Measurements from ENCODE around the gene PPP1R26.

Gene PPP1R26

DNA sequence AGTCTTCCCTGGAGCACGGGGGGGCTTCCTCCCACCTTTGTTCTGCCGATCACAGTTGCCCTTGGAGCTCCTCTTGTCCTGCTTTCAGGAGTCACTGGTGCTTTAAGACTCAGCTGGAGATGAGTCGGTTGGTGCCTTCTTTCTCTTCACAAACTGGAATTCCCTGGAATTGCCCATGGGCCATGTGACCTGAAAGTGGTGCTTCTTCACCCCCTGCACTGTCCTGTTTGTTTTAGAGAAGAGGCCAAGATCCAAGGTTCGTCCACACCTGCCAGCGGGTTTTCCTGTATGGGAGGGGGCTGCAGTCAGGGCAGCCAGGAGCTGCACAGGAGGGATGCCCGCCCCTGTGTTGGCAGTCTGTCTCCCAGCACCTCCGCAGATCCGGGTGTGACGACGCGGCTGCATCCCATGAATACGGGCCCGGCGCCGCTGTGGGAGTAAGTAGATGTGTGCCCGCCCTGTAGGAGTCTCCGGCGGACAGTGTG is 11.4 kb downstream of the PPP1R26 start:
- TF ChIP-seq, protein P1, sequence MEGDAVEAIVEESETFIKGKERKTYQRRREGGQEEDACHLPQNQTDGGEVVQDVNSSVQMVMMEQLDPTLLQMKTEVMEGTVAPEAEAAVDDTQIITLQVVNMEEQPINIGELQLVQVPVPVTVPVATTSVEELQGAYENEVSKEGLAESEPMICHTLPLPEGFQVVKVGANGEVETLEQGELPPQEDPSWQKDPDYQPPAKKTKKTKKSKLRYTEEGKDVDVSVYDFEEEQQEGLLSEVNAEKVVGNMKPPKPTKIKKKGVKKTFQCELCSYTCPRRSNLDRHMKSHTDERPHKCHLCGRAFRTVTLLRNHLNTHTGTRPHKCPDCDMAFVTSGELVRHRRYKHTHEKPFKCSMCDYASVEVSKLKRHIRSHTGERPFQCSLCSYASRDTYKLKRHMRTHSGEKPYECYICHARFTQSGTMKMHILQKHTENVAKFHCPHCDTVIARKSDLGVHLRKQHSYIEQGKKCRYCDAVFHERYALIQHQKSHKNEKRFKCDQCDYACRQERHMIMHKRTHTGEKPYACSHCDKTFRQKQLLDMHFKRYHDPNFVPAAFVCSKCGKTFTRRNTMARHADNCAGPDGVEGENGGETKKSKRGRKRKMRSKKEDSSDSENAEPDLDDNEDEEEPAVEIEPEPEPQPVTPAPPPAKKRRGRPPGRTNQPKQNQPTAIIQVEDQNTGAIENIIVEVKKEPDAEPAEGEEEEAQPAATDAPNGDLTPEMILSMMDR (IDR thresholded peaks at IDR 0.05; ENCODE audit: insufficient read depth, low read depth, low read length, missing control alignments), result no peak
- no peak overlapping the region for H3K4me3 ChIP-seq (ENCODE audit: low read depth, low read length)
- no peak for DNase-seq (ENCODE audit: low read depth)

DNA sequence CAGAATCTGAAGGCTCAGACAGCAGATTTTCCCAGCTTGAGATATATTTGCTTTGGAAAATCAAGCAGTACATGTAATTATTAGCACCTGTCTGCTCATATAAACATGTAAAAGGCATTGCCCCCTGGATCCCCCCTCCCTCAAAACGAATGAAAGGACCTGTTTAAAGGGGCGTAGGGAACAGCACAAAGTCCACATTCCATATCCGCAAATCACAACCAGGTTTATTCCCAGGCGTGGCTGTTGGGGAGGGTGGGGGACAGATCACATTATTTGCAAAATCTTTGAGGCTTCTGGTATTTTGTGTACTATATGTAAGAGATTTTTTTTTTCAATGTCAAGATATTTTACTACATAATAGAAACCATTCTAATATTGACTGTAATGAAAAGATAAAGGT is 12.2 kb downstream of the PPP1R26 start:
- TF ChIP-seq, protein P1 (IDR thresholded peaks at IDR 0.05; ENCODE audit: insufficient read depth, low read depth, low read length, missing control alignments), result no peak
- no peak overlapping the region for H3K4me3 ChIP-seq (ENCODE audit: low read depth, low read length)
- DNase-seq (ENCODE audit: low read depth), result no peak

DNA sequence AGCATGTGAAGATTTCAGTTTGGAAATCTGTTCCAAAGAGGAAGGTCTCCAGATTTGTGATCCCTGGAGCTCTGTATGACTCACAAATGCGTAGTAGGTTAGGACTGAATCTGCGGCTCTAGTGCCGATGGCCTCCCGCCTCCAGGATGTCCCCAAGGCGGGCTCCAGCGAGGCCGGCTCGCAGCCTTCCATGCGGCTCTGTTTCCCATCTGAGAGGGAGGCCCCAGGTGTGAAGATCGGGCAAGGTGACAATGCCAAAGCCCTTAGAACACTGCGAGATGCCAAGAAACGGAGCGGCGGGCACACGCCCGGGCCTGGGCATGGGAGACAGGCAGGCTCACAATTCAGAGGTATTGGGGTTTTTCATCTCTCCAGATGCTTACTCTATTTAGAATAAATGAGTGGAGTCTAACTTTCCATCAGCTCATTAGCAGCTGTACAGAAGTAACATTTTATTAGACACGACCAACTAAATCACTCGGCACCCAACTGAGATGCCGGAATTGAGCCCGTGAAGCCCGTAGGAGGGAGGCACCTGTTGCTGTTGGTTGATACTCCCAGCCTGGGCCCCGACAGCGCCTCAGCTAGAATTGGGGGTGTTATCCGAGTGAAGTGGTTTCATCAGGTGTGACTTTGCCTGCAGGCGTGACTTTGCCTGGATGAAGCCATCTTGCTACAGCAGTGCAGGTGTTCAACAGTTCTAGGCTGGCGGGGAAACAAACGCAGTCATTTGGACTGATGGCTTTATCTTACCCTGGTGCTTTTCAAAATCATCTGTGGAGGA is 13.5 kb downstream of the PPP1R26 start:
- no peak overlapping the region for H3K4me3 ChIP-seq (ENCODE audit: low read depth, low read length)
- TF ChIP-seq, protein P1 (IDR thresholded peaks at IDR 0.05; ENCODE audit: insufficient read depth, low read depth, low read length, missing control alignments), result no peak
- DNase-seq (ENCODE audit: low read depth), result no peak

DNA sequence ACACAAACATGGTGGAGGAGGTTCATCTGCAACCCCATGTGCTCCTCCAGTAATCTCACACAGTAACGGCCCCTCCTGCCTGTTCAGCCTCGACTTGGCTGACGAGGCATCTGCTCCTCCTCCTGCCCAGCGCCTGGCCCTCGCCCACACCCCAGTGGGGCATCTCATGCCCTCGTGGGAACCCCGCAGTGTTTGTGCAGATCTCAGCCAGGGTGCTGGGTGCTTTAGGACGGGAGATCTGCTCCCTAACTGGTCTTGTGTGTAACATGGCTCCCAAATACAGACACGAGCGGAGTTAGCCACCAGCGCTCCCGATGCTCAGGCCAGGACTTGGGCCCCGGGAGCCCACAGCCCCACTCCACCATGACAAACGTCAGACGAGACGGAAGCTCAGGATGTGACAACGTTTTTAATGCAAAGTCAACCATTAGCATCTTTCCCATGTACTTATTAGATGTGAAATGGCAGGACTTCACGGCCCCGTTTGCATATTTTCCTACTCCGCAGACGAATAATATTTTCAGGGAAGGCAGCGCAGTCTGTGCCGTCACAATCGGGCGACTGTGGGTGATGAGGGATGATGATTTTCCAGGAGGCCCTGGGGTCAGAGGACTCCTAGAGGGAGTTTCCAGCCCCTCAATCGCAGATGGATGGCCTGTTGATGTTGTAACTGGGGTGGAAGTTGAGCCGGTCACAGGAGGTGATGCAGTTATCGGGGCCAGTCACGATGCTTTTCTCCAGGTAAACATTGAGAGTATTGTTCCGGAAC is 15.4 kb downstream of the PPP1R26 start:
- no peak for DNase-seq (ENCODE audit: low read depth)
- no peak overlapping the region for H3K4me3 ChIP-seq (ENCODE audit: low read depth, low read length)
- TF ChIP-seq, protein P1 (IDR thresholded peaks at IDR 0.05; ENCODE audit: insufficient read depth, low read depth, low read length, missing control alignments), result no peak

DNA sequence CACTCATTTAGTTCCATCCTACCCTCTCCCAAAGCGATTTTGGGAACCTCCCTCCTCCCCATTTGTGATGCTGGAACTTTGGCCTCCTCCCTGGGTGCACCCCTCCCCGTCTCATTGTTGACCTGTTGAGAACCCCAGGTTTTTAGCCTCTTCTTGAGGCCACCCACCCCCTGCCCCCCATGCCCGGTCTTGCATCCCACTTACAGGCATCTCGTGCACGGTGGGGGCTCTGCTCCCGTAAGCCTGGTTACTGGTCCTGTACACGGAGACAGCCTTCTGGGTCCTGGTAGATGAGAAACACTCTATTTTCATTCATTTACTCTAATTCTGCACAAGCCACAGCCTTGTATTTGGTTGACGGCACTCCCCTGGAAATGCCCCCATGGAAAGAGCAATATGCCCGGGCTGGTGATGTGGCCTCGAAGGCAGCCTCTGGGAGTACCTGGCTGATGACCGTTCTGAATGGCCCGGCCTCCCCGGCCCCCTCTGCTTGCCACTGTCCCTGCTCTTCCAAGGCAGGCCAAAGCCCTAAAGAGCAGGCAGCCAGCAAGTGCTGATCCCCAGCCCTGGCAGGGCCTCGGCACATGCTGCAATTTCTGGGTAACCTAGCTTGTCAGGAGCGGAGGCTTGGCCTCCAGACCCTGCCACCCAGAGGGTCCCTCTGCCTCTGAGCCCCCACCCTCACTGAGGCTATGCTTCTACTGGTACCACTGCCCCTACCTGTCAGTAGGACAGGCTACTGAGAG is 19.0 kb downstream of the PPP1R26 start:
- H3K4me3 ChIP-seq (ENCODE audit: low read depth, low read length), result no peak overlapping the region
- DNase-seq (ENCODE audit: low read depth), result no peak
- TF ChIP-seq, protein P1 (IDR thresholded peaks at IDR 0.05; ENCODE audit: insufficient read depth, low read depth, low read length, missing control alignments), result no peak

DNA sequence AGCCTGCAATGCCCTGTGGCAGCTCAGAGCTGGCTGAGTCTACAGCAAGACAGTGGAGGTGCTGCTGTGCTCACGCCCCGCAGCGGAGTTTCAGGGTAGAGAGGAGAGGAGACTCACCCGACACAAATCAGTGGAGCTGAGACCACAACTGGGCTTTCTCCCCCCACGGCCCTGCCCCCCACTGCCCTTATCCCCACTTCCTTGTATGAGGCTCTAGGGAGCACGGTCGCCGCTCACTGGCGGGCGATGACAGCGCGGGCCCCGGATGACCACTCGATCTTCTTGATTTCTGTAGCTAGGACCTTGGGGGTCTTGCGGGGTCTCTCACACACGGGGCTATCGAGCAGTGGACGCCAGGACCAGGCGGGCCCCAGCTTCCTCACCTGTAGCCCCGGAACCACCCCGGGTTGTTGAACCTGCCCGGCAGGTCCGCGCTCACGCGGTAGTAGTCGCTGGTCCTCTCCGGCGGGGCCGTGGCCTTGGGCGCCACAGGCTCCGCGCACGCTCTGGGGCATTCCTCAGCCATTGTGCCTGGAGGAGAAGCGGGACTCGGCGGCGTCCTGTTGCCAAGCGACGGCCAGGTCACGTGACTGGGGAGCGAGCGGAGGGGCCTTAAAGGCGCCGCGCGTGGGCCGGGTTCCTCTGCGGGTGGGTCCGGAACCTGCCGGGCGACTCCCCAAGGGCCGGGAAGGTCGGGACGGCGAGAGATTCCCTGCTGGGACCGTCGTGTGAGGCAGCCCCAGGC is 19.9 kb downstream of the PPP1R26 start:
- DNase-seq (ENCODE audit: low read depth), result peak; percentile 87
- peak overlapping the region; percentile 78 for H3K4me3 ChIP-seq (ENCODE audit: low read depth, low read length)
- TF ChIP-seq, protein P1 (IDR thresholded peaks at IDR 0.05; ENCODE audit: insufficient read depth, low read depth, low read length, missing control alignments), result no peak
